HL-60/S4 (cell line): ENCODE results near the gene MEGF6.

Source experiments
- in situ Hi-C: fragments of 300-500 bp; cut with MboI; formaldehyde crosslinking; loops from 2 replicates; pipeline ENCODE4 v1.14.3; 2022; ENCODE audit warnings: low sequenced_read_pairs

The MEGF6 gene

GRCh38 chr1:3630161-3630611 lies 18.9 kb upstream of the MEGF6 start:
- in situ Hi-C loops: no loop called here

GRCh38 chr1:3629561-3630160 lies 18.4 kb upstream of the MEGF6 start:
- in situ Hi-C loops: loop anchor here (10.0 kb wide), 1 partner anchor 145 kb away; no protein-coding TSS in a partner anchor

GRCh38 chr1:3628445-3628844 lies 17.1 kb upstream of the MEGF6 start:
- in situ Hi-C loops: loop anchor here (10.0 kb wide), 1 partner anchor 144 kb away; no protein-coding TSS in a partner anchor

- in situ Hi-C loops: loop anchor here (10.0 kb wide), 1 partner anchor 143 kb away; no protein-coding TSS in a partner anchor
These were observed 16.4 kb upstream of the MEGF6 start for GRCh38 chr1:3627515-3628253.

GRCh38 chr1:3626025-3626424 lies 14.7 kb upstream of the MEGF6 start:
- in situ Hi-C loops: loop anchor here (10.0 kb wide), 1 partner anchor 141 kb away; no protein-coding TSS in a partner anchor

- in situ Hi-C loops: loop anchor here (10.0 kb wide), 1 partner anchor 141 kb away; no protein-coding TSS in a partner anchor
These were observed 14.0 kb upstream of the MEGF6 start for GRCh38 chr1:3625151-3625907.

GRCh38 chr1:3624200-3625136 lies 13.2 kb upstream of the MEGF6 start, which contains the start of gene TPRG1L:
Gene TPRG1L, plus strand, starts transcription at chr1:3625015. Its CDS starts 58 bp downstream, at chr1:3625073.
- in situ Hi-C loops: loop anchor here (10.0 kb wide), 1 partner anchor 140 kb away; no protein-coding TSS in a partner anchor

GRCh38 chr1:3623441-3624199 lies 12.3 kb upstream of the MEGF6 start:
- in situ Hi-C loops: loop anchor here (10.0 kb wide), 1 partner anchor 139 kb away; no protein-coding TSS in a partner anchor

GRCh38 chr1:3622102-3622501 lies 10.8 kb upstream of the MEGF6 start:
- in situ Hi-C loops: loop anchor here (10.0 kb wide), 1 partner anchor 137 kb away; no protein-coding TSS in a partner anchor

GRCh38 chr1:3621151-3621671 lies 9.9 kb upstream of the MEGF6 start:
- in situ Hi-C loops: loop anchor here (10.0 kb wide), 1 partner anchor 136 kb away; no protein-coding TSS in a partner anchor

- in situ Hi-C loops: loop anchor here (10.0 kb wide), 1 partner anchor 136 kb away; no protein-coding TSS in a partner anchor
These were observed 9.4 kb upstream of the MEGF6 start for GRCh38 chr1:3620708-3621107.

GRCh38 chr1:3618881-3619671 lies 7.8 kb upstream of the MEGF6 start:
- in situ Hi-C loops: no loop called here

GRCh38 chr1:3618531-3618880 lies 7.2 kb upstream of the MEGF6 start:
- in situ Hi-C loops: no loop called here

GRCh38 chr1:3617806-3618345 lies 6.6 kb upstream of the MEGF6 start:
- in situ Hi-C loops: no loop called here

- in situ Hi-C loops: no loop called here
These were observed 5.6 kb upstream of the MEGF6 start for GRCh38 chr1:3616861-3617260.

- in situ Hi-C loops: no loop called here
These were observed 3.7 kb upstream of the MEGF6 start for GRCh38 chr1:3614755-3615742.

- in situ Hi-C loops: no loop called here
These were observed 815 bp upstream of the MEGF6 start for GRCh38 chr1:3612123-3612522.
